ENCODE measurements around the gene ACAP2.

ACAP2 gene

DNA sequence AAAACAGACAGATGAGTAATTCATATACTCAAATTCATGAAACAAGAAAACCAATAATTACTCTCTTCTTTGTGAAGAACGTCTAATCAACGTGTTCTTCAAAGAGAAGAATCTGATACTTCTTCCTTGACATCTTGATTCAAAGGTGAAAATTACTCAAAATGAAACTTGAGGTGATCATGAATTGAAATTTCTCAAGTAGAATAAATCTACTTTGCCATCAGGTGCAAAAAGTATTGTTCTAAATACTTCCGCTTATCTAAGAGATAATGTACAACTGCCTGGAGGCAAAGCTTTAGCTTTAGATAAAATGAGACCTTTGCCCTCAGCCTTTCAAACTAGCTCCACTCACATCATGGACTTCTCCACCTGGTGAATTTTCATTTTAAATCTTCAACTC, 158.0 kb downstream of the ACAP2 start:
- no peak for DNase-seq

DNA sequence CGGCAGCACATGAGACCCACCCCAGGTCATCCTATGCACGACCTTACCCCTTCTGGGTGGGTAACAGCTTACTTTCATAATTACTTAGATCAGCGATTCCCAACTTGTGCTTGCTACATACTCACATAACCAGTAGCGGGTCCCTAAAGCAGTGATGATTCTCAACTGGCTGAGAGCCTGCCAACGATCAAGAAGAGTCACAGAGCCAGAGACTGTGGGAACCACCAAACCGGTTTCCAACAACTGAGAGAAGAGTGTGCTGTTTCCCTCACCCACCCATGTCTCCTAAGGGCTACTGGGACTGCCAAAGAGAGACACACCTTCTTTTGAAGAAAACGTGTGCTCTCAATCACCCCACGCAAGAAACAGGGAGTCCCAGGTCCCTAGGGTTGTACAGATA, 159.9 kb downstream of the ACAP2 start:
- DNase-seq = no peak

DNA sequence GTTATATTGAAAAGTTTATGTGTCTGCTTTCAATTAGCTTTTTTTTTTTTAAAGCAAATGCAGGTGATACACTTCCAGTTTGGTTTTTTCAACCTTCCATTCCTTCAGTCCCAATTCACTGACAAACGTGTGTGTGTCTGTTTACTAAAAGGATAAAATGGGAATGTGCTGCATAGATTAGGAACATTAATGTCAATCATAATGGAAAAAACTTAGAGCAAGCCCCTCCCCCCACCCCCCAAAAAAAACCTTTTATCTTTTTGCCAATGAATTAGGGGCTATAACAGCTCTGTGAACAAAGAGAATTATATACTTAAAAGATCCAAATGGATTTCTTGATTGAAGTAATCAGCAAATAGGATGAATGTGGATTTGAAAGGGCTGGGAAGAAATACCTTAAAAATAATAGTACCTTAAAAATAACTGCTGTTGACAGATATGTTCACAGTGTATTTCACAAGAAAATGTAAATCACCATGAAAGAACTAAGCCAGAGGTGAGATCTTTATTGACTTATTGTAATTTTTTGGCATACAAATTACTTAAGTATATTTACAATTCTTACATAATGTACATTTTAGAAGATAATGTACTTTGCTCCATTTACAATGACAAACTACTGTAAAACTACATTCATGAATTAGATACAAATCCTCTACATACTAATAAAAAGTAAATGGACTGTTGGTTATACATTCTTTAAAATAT, 168.4 kb downstream of the ACAP2 start:
- DNase-seq = no peak

DNA sequence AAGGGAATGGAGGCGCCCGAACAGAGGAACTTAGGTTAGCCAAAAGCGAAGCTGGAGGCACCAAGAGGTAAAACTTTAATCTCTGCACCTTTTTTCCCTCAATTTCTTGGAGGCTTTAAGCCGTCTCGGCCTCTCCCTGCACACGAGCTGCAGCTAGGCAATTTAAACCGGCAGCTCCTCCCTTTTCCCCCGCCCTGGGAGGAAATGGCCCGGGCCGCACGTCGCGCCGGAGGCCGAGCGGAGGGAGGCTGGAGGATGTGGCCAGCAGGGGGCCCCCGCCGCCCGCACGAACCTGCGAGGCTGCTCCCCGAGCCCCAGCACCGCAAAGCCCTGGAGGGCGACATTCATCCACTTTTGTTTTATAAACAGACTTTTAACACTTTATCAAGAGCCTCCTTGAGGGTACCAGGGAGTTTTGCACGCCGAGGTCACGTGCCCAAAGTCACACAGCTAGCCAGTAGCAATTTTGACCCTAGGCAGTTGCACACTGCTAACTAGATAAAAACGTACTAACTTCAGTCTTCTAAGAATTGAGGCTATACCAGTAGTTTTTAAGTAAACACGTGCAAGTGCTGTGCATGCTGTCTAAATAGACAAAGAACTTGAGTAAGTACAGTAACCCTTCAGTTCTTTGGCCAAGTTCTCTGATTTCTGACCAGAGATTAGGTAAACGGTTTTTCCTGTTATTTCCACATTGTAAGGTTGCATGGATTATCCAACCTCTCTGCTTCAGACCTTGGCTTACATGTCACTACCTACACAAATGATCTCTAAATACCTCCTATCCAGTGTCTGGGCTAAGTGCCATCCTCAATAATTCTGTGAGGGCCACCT, 171.2 kb downstream of the ACAP2 start:
- peak; percentile 96 for DNase-seq

DNA sequence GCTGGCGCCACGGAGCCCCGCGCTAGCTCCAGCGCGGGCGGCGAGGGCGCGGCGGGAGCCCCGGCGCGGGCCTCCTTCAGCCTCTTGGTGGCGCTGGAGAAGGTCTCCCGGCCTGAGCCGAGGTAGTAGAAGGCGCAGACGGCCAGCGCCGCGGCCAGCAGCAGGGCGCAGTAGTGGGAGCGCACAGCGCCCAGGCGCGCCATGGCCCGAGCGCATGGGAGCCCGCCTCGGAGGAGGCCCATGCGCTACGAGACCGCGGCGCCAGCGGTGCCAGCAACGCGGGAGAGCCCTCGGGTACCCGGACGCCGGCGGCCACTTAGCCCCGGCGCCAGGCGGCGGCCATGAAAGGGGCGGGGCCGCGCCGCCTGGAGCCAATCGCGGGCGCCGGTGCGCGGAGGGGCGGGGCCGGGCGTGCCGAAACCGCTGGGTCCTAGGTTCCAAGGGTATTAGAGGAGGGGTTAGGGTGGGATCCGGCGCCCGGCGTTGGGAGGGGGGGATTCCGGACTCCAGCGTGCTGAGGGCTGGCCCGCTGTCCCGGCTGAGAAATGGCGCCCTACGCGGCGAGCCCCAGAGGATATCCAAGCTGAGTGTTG, 171.9 kb downstream of the ACAP2 start, which contains the start of gene XXYLT1:
Gene XXYLT1 (minus strand): TSS at position 343 of the 593 bp plus-strand sequence. CDS start 101 bp downstream, at position 242.
- peak; percentile 96 for DNase-seq

DNA sequence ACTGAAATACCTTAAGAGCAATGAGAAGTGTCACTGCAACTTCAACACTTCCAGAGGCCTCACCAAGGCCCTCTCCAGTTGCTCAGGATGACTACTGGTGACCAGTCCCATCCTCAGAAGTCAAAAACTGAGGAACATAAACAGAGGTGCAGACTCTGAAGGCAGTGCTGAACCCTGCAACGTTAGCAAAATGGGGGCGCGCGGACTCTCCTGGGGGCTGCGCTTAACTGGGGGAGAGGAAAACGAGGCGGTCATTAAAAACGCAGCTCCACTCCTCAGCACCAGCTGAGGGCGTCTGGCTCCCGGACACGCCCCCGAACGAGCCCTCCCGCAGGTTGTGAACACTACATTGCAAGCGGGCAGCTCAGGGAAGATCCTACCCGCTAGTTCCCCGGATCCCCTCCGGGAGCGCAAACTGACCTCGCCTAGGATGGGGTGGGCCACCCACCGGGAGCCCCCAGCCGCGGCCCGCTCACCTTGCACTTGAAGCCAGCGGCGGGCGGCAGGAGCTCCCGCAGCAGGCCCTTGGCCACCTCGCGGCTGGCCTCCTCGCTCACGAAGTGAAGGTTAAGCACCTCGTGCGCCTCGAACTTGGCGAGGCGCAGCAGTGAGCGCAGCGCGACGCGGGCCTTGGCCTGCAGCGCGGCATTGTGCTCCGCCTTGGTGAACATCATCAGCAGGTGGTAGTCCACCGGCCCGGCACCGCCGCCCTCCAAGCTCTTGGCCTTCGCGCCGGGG, 172.6 kb downstream of the ACAP2 start:
- peak; percentile 77 for DNase-seq

DNA sequence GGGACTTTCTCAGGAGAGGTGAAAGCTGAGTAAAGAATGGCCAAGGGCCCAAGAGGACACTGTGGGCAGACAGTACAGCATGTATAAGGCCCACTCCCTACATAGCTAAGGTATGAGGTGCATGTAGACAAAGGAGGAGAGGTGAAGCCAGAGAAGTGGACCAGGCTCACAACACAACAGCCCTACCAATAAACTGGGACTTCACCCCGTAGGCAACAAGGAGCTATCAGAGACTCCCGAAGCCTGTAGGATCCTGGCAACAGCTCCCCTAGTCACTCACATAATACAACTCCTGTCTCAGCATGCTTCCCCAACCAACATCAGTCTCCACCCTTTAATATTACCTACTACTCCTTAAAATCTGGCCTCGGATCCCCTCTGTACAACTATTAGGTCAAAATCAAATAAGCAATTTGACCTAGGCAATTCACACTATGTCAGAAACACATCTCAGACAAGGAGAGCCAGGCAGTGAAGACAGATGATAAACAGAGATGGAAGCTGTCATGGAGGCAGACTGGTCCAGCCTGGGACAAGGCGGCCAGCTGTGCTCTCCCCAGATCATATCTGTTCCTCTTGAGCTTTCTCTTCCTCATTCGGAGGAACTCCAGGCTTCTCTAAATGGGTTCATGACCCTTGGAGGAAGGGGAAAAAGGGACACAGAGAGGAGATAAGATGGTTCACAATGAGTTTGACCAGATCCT, 173.3 kb downstream of the ACAP2 start:
- DNase-seq = no peak

DNA sequence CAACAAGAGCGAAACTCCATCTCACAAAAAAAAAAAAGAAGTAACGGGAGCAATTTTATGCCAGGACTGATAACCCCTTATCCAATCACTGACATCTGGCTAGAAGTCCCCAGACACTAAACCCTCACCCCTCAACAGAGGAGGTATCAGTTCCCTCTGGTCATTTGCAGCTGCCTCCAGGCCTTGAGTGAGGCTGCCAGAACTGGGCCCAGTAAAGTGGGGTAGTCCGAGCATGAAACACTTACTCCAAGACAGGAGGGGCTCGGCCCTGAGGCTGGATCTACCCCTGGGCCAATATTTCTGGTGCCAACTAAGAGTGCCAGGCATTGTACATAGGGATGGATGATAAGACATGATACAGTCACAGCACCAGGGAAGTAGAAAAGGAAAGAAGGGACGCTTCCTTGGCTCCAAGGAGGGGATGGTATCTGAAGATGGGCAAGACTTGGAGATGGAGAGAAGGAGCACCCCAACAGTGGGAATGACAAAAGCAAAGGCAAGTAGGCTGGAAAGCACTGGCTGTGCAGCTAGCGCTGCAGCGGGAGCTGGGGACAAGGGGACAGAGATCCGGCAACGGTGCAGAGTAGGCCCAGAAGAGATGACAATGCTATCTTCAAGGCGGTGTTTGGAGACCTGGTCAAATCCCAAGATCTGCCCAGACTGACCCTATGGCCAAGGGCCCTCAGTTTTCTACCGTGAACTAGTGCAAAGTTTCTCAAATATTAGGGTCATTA, 174.1 kb downstream of the ACAP2 start:
- no peak for DNase-seq

DNA sequence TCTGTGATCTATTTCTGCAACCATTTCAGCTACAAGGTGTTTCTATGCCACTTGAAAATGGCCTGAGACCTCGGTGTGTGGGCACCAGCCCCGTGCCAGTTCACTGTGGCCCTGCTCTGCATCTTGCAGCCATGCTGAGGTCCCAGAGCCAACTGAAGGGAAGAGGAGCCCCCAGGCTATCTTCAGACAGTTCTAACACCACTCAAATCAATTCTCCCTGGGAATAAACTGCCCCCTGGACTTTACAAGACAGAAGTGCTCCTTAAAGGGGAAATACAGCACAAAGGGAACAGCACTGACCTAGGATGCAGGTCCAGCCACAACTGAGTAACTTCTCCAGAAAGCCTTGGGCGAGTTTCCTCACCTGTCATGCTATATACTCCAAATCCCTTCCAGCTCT, 175.7 kb downstream of the ACAP2 start:
- DNase-seq = no peak

DNA sequence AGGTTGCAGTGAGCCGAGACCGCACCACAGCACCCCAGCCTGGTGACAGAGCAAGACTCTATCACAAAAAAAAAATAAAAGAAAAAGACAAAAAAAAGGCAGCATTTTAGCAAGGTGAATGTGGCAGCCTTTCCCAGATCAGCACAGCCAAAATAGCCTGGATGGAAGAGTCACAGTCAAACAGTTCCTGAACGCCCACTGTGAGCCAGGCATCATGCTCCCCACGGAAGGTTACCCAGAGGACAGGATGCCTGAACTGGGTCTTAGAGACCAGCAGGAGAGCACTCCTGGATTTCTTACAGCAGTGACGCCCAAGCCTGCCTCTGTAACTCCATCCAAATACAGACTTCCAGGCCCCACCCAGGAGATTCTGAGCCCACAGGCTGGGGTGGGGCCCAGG, 176.4 kb downstream of the ACAP2 start:
- no peak for DNase-seq

DNA sequence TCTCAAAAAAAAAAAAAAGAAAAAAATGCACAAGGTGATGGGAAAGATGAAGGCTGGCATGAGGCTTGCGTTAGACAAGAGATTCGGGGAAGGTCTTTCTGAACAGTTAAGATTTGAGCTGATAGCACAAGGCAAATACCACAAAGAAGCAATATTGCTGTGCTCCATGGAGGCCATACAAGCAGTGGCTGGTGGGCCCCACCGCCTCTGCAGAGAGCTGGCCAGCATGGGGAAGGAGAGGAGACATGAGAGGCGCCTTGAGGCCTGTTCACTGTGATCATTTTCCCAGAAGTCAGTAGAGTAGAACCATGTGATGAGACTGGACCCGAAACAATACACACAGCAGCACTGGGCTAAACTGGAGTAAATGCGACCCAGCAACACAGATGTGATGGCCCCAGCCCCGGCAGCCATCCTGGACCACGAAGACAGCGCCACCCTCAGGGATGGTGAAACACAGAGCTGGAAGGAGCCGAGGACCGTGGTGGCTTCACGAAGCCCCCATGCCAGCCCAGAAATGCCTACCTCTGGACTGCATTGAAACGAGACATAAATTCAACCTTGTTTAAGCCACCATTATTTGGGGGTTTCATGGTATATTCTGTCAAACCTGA, 177.3 kb downstream of the ACAP2 start:
- no peak for DNase-seq

DNA sequence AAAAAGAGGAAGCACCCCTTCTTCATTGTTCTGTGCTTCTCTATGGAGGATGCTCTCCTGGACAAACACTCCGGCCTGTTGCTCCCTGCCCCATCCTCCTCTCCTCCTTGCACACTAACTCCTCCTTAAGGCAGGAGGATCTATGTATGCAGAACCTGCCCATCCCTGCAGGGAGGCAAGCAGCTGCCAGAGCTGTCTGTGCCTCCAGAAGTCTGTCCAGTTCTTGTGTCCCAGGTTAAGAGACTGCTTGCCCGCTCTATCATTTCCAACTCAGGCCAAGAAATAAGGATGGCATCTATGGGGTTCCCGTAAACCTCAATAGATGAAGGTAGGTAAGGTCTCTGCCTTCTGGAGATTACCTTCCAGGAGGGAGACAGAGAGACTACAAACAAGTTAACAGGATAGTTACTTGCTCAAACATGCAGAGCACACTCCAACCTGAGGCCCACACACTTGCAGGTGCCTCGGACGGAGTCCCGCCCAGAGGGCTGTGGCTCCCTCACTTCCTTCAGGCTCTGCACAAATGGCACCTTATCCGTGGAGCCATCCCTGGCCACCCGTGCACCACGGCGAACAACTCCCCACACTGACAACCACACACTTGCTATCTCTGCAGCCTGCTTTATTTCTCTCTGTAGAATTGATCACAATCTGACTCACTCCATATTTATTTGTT, 178.8 kb downstream of the ACAP2 start:
- DNase-seq = no peak

DNA sequence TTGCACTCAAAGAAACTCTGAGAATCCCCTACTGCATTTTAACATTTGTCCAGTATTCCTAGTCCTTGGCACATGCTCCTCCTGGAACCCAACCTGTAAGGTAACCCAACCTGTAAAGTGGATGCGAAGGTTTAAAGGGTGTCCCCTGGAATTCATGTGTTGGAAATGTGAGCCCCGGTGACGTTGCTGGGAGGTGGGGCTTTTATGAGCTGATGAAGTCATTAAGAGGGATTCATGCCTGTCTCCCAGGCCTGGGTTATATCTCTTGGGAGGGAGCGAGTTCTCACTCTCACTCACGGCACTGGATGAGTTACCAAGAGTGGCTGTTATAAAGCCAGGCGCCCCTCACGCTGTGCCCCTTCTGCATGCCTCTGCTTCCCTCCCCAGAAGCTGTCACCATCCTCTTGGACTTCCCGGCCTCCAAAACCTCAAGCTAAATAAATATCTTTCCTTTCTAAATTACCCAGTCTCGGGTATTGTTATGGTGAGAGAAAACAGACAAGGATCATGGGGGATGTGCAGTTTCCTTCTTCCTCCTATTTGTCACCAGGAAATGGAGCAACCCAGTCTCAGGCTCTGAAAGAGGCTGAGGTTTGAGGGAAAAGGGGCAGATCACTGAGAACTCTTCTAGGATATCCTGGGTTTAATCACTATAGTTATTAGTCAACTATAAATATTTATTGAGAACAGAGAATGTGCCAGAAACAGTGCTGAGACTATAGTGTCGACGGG, 179.5 kb downstream of the ACAP2 start:
- DNase-seq = no peak

DNA sequence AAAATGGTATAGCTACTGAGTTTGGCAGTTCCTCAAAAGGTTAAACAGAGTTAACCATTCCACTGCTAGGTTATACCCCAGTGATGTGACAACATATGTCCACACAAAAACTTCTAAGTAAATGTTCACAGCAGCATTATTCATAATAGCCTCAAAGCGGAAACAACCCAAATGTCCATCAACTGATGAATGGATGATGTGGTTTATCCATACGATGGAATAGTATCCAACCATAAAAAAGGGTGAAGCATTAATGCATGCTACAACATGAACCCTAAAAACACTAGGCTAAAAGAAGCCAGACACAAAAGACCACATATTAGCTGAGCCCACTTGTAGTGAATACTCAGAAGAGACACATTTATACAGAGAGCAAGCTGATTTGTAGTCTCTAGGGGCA, 180.9 kb downstream of the ACAP2 start:
- DNase-seq = no peak

DNA sequence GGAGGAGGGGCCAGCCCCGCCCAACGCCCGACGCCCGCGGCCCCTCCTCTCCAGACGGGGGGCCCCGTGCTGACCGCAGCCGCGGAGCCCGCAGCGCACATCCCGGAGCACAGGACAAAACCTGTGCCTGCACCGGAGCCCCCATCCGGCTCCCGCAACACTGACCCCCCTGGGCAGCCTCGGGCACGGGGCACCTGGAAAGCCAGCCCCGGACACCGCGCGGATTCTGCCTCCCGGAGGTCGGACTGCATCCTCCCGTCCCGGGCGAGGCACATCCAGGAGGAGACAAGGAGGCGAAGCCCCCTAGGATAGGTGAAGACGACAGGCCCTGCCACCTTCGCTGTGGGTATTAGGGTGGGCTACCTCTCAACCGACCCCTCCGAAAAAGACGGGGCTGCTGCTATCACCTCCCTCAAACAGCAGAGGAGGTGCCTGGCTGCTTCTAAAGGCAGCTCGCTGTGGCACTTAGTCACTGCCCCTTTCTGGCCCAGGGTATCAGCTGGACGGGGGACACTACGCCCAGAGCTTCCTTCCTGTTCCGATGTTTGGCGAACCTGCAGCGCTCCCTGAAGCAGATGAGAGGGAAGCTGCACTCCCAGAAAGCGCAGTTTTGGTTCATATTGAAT, 182.4 kb downstream of the ACAP2 start:
- DNase-seq = peak; percentile 74

DNA sequence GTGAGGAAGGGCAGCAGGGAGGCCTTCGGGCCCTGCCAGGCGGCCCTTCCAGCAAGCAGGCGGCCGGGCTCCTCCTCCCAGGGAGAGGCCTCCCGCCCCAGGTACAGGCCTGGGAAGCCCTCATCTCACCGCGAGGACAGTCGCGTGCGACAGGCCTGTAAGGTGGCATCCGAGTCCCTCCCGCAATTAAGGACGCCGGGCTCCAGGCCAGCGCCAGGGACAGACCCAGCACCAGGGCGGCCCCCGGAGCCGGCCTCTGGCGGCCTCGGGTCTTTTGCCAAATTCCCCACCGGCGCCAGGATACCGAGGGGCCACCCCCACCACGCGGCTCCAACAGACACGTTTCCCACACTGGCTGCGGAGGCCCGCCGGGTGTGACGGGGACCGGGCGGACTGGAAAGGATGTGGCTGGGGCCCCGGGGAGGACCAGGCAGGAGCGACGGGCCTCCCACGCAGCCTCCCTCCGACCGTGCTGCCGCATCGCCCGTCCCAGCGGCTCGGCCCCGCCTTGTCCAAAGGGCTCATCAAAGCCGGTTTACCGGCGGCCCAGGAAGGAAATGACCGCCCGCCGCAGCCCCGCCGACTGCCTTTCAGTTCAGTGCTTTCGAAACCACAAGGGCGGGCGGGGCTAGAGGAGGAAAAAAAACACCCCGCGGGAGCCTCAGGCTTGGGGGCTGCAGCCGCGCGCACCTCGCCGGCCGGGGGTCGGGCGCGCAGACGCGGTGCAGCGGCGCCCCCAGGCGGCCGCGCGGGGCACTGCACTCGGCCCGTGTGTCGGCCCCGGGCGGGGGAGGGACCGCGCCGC, 183.1 kb downstream of the ACAP2 start:
- DNase-seq = peak; percentile 95

DNA sequence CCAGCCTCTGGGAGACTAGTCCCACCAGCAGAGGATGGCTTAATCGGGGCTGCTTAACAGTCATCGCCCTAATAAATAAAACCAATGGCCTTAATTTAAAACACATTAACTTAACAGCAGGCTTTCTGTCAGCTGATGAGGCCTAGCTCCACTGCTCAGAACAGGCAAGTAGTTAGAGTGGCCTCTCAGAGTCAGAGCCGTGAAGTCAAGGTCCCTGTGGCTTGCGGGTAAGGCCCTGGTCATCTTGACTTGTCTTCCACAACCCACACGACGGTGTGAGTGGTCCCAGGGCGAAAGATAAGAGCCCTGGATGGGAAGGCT, 183.7 kb downstream of the ACAP2 start:
- DNase-seq = peak; percentile 69

DNA sequence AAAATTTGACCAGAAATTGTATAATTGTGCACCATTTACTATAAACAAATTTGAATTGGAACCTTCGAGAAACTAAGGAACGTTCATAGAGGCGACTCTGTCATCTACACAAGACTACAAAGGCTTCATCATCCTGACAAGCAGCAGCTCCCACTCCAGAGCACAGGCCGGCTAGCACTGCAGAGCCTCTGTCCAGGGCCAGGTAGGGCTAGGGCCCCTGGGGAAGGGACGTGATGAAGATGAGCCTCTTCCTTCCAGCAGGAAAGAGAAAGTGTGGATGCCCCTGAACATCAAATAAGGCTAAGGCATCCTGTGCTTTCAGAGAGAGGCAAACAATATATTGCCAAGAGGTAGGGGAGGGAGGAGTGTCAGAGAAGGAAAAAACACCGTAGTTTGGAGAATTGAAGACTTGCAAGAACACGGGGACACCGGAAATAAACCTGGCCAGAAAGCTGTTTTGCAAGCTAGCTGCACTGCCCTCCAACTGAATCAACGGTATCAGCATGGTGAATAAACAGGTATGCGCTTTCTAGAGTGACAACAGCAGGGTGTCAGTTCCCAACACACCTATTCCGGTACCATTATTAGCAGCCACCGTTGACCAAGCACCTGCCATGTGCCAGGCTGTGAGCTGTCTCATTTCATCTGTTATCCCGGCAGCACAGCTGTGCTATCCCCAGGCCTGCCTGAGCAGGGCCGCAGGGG, 184.2 kb downstream of the ACAP2 start:
- no peak for DNase-seq

All from activated effector memory CD4-positive, alpha-beta T cell treated with anti-CD3 and anti-CD28 coated beads, Interleukin-2, amount 50 U/mL, for 16 hours (primary cell).